Measurements from ENCODE around the gene HIC1.

GRCh38 chr17:2085648-2085949 lies 30.7 kb downstream of the HIC1 start:
- TF ChIP-seq CTCF (IDR thresholded peaks at IDR 0.05; ENCODE audit: insufficient read depth, low read length, poor library complexity, severe bottlenecking) = no peak
- TF ChIP-seq EZH2phosphoT487 (conservative IDR thresholded peaks at IDR 0.05; ENCODE audit: low read length) = no peak

Data from SU-DHL-6 (cell line).